ENCODE data around the gene DGKB.

- TF ChIP-seq POLR2AphosphoS5 (IDR thresholded peaks at IDR 0.05; ENCODE audit: low read depth, low read length) (no peak), POLR2A (IDR thresholded peaks at IDR 0.05; ENCODE audit: low read depth, low read length) (no peak), TAF1 (IDR thresholded peaks at IDR 0.05; ENCODE audit: low read depth, low read length) (no peak), PAX5 (IDR thresholded peaks at IDR 0.05; ENCODE audit: insufficient read depth, low read length, severe bottlenecking) (no peak)
Observed at GRCh38 chr7:14096159-14096558, 806.4 kb downstream of the DGKB start.
